Stomach (tissue), 4 donors: Measurements from ENCODE around the gene RGS12.

Source experiments
- CTCF ChIP-seq, 7 experiments: fragments of 450-650 bp in 4 of 7; fragments of 200-600 bp in 3 of 7; sonication (generic) in 3 of 7; IDR thresholded peaks; one replicate each; pipeline ENCODE4 v1.5.1; 2016 to 2019; ENCODE audit warnings: antibody characterized with exemption in 7 of 7, control low read depth in 2 of 7, mild to moderate bottlenecking in 1 of 7
- EP300 ChIP-seq: sonication (generic); formaldehyde crosslinking; IDR thresholded peaks from one replicate; pipeline ENCODE4 v1.6.1; 2017; ENCODE audit warnings: antibody characterized with exemption
- POLR2A ChIP-seq, 4 donors: fragments of 450-650 bp; IDR thresholded peaks; one replicate each; pipeline ENCODE4 v1.6.1; 2016; ENCODE audit warnings: antibody characterized with exemption in 4 of 4, control low read depth in 2 of 4, mild to moderate bottlenecking in 1 of 4, moderate library complexity in 1 of 4
- POLR2AphosphoS5 ChIP-seq, 3 donors: sonication (generic); formaldehyde crosslinking; IDR thresholded peaks; one replicate each; pipeline ENCODE4 v1.6.1; 2016; ENCODE audit warnings: antibody characterized with exemption in 3 of 3

- no peak for TF ChIP-seq POLR2A (IDR thresholded peaks at IDR 0.05)
- no peak for TF ChIP-seq CTCF (IDR thresholded peaks at IDR 0.05)
- TF ChIP-seq EP300: no peak
- no peak for TF ChIP-seq POLR2AphosphoS5 (IDR thresholded peaks at IDR 0.05)
These were observed 3.2 kb downstream of the RGS12 start for GRCh38 chr4:3295837-3296624.
